LNCAP (cell line): ENCODE data around the gene XPNPEP1.

Source experiments
- TF ChIP-seq, protein P1 (sequence below): fragments of 450-650 bp; IDR thresholded peaks from 2 replicates; pipeline ENCODE4 v1.5.1; 2017; ENCODE audit warnings: mild to moderate bottlenecking

The XPNPEP1 gene

DNA sequence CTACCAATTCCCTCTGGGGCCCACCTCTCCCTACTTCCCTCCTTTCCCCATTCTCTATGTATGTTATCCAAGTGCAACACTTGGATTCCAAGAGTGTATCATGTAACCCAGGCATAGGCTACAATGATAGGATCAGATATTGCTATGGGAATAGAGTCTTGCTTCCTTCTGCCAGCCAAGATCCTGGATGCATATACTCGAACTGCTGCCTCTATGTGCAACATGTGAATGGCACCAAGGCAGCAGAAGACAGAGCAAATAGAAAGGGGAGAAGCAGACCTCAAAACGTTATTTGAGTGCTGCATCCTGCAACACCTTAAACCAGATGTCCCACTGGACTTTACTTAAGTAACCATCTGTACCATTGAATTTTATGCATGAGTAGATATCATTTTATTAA, 3.5 kb upstream of the XPNPEP1 start:
- TF ChIP-seq, protein P1, sequence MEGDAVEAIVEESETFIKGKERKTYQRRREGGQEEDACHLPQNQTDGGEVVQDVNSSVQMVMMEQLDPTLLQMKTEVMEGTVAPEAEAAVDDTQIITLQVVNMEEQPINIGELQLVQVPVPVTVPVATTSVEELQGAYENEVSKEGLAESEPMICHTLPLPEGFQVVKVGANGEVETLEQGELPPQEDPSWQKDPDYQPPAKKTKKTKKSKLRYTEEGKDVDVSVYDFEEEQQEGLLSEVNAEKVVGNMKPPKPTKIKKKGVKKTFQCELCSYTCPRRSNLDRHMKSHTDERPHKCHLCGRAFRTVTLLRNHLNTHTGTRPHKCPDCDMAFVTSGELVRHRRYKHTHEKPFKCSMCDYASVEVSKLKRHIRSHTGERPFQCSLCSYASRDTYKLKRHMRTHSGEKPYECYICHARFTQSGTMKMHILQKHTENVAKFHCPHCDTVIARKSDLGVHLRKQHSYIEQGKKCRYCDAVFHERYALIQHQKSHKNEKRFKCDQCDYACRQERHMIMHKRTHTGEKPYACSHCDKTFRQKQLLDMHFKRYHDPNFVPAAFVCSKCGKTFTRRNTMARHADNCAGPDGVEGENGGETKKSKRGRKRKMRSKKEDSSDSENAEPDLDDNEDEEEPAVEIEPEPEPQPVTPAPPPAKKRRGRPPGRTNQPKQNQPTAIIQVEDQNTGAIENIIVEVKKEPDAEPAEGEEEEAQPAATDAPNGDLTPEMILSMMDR: no peak

DNA sequence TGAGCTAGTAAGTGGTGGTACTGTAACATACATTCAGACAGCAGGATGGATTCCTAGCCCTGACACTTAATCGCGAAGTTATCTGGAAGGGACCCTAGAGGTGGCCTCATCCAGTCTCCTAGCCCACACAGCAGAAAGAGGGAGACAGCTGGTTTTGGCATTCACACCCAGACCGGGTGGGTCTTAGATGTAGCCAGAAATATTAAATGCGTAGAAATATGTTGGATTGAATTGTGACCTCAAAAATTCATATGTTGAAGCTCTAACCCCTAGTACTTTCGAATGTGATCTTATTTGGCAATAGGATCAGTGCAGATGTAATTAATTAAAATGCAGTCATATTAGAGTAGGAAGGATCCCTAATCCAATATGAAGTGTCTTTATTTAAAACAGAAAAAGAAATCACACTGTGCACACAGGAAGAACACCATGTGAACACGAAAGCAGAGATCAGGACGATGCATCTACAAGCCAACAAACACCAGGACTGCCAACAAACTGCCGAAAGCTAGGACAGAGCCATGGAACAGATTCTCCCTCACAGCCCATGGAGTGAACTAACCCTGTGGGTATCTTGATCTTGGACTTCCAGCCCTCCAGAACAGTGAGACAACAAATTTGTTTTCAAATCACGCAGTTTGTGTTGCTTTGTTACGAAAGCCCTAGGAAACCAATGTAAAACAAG, 2.9 kb upstream of the XPNPEP1 start:
- TF ChIP-seq, protein P1: no peak

DNA sequence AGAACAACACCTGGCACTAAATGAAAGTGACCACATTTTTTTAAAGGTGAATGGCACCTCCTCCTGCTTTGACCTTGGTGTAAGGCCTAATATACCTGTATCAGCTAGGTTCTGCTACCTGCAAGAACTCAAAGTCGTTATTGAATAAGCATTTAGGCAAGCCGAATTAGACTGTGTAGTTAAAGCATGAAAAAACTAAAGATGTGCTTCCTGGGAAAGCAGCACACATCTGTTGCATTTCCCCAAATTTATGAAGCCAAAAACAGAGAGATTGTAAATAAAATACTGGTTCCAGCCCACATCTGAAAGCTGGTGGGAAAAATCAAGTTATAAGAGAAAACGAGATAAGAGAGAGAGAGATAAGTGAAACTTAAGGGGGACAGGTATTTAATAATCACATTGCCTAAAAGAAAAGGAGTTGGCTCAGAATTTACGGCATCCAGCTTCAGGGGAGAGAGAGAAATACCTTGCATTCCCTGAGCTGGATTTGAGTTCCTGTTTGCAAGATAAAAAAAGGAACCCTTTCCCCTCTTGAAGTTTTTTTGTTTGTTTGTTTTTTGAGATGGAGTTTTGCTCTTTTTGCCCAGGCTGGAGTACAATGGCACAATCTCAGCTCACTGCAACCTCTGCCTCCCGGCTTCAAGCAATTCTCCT, 1.8 kb upstream of the XPNPEP1 start:
- TF ChIP-seq, protein P1: no peak

DNA sequence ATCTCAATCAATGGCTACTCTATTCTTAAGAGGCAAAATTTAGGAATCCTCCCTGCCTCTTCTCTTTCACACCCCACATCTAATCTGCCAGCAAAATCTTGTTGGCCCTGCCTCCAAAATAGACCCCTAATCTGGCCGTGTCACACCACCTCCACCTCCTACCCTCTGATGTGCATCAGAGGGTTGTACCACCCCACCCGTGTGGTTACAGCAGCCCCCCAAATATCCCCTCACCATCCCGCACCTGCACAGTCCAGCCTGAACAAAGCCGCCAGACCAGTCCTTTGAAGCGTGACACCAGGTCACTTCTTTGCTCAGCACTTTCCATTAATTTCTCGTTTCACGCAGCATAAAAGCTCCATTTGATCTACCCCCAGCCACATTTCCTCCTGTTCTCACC, 776 bp upstream of the XPNPEP1 start:
- TF ChIP-seq, protein P1: no peak

DNA sequence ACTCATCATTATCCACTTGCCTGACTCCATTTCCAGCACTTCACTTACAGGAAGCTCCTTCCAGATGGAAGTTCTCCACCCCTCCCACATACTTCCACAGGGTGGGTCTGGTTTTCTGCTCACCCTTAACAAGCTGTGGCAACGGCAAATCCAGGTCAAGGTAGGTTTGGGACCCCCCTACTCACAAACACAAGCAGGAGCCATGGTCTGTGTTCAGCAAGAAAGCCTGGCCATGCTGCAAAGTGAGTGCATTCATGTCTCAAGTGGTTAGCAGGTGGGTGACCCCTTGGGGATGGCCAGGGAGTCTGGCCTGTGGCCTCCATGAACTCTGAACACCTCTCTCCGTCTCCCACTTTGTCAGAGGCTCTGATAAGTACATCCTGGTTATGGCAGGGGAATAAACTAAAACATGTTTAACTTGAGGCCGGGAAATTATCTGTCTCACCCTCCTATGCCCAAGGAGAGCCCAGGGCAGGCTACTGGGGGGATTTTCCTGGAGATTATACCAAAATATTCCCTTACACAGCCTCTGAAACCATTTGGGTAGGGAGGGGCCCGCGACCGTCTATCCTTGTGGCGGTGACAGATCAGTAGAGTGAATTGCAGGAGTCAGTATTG, 844 bp downstream of the XPNPEP1 start:
- TF ChIP-seq, protein P1: no peak

DNA sequence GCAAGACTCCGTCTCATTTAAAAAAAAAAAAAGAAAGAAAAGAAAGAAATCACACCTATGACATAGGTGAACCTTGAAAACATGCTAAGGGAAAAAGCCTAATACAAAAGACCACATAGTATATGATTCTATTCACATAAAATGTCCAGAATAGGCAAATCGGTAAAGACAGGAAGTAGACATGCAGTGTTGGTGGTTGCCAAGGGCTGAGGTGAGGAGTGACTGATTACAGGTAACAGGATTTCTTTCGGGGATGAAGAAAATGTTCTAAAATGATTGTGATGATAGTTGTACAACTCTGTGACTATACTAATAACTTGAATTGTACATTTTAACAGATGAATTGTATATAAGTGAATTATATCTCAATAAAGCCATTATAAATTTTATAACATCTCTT, 3.3 kb downstream of the XPNPEP1 start:
- TF ChIP-seq, protein P1: no peak

DNA sequence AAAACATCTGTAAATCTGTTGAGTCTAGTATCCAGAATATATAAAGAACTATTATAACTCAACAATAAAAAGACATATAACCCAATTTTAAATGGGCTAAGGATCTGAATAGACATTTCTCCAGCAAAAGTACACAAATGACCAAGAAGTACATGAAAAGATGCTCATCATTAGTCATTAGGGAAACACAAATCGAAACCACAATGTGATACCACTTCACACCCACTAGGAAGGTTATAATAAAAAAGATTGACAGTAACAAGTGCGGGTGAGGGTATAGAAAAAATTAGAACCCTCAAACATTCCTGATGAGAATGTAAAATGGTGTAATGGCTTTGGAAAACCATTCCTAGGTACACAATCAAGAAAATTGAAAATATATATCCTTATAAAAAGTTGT, 4.1 kb downstream of the XPNPEP1 start:
- TF ChIP-seq, protein P1: no peak
